HG03558 (cell line): Measurements from ENCODE around the gene CMPK1.

Experiments used
- ATAC-seq: cut with Tn5 transposase; IDR thresholded peaks from one replicate; pipeline ENCODE4 v1.9.1; 2021; ENCODE audit warnings: moderate number of reproducible peaks; ENCODE audit not compliant: unreplicated experiment; ENCODE audit errors: extremely low read depth

Gene CMPK1

GRCh38 chr1:47389731-47390130 is 56.1 kb downstream of the CMPK1 start:
- no peak for ATAC-seq

DNA sequence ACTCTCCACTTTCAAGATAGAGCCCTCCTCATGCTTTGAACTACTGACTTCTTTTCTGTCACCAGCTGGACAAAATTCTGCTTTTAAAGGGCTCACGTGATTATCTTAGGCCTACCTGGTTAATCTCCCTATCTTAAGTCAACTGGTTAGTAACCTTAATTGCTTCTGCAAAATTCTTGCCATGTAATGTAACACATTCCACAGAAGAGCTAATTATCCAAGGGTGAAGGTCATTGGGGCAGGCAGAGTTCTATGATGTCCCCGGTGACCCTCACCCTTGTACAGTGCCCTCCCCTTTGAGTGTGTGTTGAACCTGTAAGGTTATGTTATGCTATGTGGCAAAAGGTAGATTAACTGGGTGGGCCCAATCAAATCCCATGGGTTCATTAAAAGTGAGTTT is 57.3 kb downstream of the CMPK1 start:
- no peak for ATAC-seq

- no peak for ATAC-seq
Observed at GRCh38 chr1:47393141-47393540, 59.6 kb downstream of the CMPK1 start.

DNA sequence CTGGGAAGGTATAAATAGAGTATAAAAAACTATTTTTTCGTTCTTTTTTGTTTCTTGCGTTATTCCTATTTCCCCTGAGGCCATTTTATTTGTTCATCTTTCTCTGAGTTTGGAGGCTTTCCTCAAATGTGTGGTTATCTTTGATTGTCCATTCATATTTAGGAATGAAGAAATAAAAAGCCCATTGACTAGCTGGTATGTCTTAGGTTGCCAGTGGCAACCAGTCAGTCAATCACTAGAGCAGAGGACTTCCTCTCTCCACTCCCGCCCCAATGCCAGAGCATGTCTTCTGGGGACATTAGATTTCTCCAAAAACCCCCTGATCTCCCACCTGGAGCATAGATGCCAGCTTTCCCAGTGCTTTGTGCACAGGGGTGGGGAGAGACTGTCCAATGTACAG is 61.8 kb downstream of the CMPK1 start:
- ATAC-seq, result no peak

GRCh38 chr1:47396671-47397196 is 63.1 kb downstream of the CMPK1 start:
- no peak for ATAC-seq

DNA sequence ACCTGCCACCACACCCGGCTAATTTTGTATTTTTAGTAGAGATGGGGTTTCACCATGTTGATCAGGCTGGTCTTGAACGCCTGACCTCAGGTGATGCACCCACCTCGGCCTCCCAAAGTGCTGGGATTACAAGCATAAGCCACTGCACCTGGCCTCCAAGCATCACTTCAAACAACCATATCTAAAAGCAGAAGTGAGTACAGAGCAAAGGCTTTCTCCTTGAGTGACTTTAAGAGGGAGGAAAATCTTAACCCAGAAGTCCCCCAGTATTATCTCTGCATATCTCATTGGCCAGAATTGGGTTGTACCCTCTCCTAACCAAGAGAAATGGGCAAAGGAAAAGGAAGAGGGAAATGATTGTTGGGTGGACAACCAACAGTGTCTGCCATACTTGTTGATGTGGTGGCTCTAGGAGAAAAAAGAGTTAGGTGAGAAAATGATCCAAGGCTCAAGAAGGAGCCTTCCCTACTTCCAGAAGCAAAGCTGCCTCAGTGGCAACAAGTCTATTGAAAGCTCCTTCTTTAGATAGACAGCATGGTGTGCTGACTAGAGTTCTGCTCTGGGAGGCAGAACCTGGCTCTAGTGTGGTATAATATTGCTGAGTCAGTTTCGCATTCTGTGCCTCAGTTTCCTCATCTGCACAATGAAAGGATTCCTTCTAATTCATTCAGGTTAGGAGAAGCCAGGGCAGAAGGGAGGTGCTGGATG is 65.7 kb downstream of the CMPK1 start:
- ATAC-seq, result no peak

- no peak for ATAC-seq
Observed at GRCh38 chr1:47399846-47400155, 66.2 kb downstream of the CMPK1 start.

GRCh38 chr1:47401761-47402160 is 68.2 kb downstream of the CMPK1 start:
- ATAC-seq, result no peak

GRCh38 chr1:47402591-47402990 is 69.0 kb downstream of the CMPK1 start:
- no peak for ATAC-seq

DNA sequence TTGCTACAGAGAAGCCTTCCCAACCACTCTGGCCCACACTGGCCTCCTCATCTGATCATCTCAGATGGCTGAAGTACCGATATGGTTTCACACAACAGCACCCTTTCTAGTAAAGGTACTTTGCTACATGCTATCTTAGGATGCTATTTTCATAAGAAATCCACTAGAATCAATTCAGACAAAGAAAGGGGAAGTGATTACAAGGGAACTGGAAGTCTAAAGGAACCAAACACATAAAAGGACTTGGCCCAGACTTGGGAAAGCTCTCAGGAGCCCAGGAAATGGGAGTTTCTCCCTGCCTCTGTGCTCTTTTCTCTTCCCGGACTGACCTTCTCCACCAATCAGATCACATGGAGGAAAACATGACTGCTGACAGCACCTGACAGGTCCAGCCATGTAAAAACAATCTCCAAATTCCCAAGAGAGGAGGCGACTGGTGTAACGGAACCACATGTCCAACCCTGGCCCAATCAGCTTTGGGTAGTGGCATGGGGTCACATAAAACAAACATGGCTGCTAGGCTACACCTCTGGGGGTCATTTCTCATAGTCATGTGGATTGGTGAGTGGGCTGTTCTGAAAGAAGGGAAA is 69.8 kb downstream of the CMPK1 start:
- no peak for ATAC-seq

GRCh38 chr1:47405697-47406096 is 72.1 kb downstream of the CMPK1 start:
- no peak for ATAC-seq

DNA sequence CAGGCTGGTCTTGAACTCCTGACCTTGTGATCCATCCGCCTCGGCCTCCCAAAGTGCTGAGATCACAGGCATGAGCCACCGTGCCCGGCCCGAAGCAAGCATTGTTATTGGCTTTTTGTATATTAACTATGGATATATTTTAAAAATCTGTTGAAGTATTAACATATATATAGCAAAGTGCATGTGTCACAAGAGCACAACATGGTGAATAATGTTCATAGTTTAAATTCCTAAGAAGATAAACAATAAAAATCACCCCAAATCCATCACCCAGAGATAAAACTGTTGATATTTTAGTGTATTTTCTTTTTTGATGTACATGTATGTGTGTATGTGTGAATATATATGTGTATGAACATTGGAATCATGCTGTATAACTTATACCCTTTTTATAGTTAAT is 73.4 kb downstream of the CMPK1 start:
- no peak for ATAC-seq

DNA sequence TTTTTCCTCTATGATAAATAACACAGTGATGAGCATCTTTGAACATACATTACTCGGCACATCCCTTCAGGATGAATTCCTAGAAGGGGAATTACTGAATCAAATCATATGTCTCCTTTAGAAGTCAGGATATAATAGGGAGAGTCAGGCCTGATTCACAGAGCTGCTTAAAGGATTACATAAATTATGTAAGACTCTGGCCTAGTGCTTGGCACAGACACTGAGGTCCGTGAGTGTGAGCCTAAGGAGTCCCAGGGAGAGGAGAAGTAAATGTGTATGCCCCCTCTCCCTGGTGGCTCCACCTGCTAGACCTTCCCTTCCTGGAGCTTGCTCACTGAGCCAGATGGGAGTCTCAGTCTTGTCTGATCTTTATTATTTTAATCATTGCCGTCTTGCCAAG is 73.9 kb downstream of the CMPK1 start:
- no peak for ATAC-seq

- no peak for ATAC-seq
Observed at GRCh38 chr1:47409311-47410067, 75.9 kb downstream of the CMPK1 start.

- no peak for ATAC-seq
Observed at GRCh38 chr1:47410068-47410455, 76.5 kb downstream of the CMPK1 start.

DNA sequence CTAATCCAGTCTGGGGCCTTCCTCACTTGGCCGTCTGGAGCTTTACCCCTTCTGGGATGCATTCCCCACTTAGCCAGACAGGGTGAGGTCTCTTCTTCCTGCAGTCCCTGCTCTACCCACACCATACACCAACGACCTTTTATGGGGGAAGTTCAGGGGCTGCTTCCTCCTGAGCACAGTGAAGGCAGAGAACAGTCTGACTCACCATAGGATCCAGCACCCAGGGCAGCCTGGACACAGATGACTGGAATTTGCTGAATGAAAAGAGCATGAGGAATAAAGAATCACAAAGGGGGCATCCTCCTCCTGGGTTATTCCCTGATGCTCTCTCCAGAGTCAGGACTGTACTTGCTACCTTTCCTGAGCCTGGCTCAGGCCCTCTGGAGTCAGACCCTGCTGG is 77.8 kb downstream of the CMPK1 start:
- ATAC-seq, result no peak

GRCh38 chr1:47412437-47412836 is 78.8 kb downstream of the CMPK1 start:
- no peak for ATAC-seq

GRCh38 chr1:47415728-47416318 is 82.2 kb downstream of the CMPK1 start, which contains the start of gene FOXE3:
FOXE3 (plus strand) TSS chr1:47416285; CDS start chr1:47416316, 31 bp downstream.
- ATAC-seq, result no peak

GRCh38 chr1:47416319-47417169 is 83.0 kb downstream of the CMPK1 start:
- no peak for ATAC-seq
